Right kidney (tissue), 1 donor: Measurements from ENCODE around the gene PRR12.

Experiments used
- DNase-seq: peaks from one replicate; pipeline ENCODE4 v3.0.0-alpha.2; 2016

Gene PRR12

DNA sequence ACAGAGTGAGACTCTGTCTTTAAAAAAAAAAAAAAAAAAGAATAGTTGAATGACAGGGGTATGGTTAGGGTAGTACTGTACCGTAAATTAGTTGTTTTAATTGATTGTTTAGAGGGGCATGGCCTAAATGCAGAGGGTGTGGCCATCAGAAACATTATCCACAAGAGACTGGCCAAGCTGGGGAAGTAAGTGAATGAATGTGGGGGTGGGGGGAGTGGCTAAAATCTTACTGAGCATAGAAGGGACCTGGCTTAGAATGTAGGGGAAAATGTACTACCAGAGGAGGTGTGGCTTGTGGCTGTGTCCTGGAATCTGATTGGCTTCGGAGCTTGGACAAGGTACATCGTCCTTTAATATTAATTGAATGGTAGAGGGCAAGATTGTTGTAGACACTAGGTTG lies 78.5 kb downstream of the PRR12 start:
- no peak for DNase-seq

DNA sequence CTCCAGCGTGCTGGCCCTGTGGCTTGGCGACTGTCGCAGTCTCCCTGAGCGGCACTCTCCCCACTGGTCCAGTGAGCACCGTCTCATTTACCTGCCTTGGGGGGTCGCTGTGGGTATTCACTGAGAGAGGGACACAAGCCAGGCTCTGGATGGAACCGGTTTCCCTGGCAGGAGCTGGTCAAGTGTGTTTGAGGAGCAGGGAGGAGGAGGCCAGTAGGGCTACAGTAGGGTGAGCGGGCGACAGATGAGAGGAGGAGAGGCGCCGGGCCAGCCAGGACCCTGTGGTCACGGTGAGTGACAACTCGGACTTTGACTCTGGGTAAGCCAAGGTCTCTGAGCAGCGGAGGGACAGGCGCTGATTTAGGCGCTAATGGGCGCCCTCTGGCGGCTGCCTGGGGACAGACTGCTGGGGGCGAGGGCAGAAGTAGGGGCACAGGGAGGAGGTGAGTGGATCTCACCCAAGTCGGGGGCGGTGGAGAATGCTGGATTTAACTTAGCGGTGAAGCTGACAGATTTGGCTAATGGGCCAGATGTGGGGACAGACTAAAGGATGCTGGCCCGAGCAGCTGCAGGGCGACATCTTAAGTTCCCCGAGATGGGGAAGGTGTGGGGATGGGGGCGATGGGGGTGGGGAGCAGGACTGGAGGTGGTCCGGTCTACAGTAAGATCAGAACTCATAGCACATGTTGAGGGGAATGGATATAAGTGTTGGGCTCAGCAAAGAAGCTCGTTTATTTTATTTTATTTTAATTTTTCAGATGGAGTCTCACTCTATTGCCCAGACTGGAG lies 81.3 kb downstream of the PRR12 start:
- peak; percentile 77 for DNase-seq
